Kidney (tissue), 14 donors: Measurements from ENCODE around the gene SSBP1. TPM values are rescaled to one million over a fixed set of nuclear protein-coding genes. Genes with fewer than 3 reads are reported as not detected.
"Not testable (repeated sequence)": the region's sequence is repeated elsewhere in the genome, so short reads cannot be mapped to it uniquely, and the experiment has no call there.

ENCODE experiments used
- DNase-seq, 5 donors: peaks; one replicate each; pipeline ENCODE4 v3.0.0-alpha.2; 2013 to 2020
- FAIRE-seq: peaks from 2 replicates; lab custom pipeline; 2012; peaks lifted over from hg19 to GRCh38; lab: Jason Lieb, UNC
- H3K27ac ChIP-seq, 2 donors: one replicate each; pipeline ENCODE4 v1.7.0; 2013; ENCODE audit warnings: low read depth in 2 of 2, low read length in 2 of 2, inconsistent platforms in 1 of 2
- H3K27me3 ChIP-seq: one replicate; pipeline ENCODE4 v1.7.1; 2013; ENCODE audit warnings: low read length, inconsistent platforms; ENCODE audit not compliant: control insufficient read depth, insufficient read depth
- H3K36me3 ChIP-seq, 3 donors: one replicate each; pipeline versions ENCODE4 v1.7.0 to v1.7.1; 2013; ENCODE audit warnings: low read length in 3 of 3, control low read depth in 1 of 3, inconsistent platforms in 1 of 3; ENCODE audit not compliant: insufficient read depth in 3 of 3, control insufficient read depth in 2 of 3
- H3K4me1 ChIP-seq, 3 donors: one replicate each; pipeline versions ENCODE4 v1.7.0 to v1.7.1; 2013; ENCODE audit warnings: low read length in 3 of 3, inconsistent platforms in 1 of 3, low read depth in 1 of 3; ENCODE audit not compliant: control insufficient read depth in 2 of 3, insufficient read depth in 2 of 3
- H3K4me3 ChIP-seq, 3 donors: one replicate each; pipeline versions ENCODE4 v1.7.0 to v1.8.1; 2013; ENCODE audit warnings: low read length in 3 of 3, control low read depth in 1 of 3, inconsistent platforms in 1 of 3
- H3K9ac ChIP-seq, 3 donors: one replicate each; pipeline versions ENCODE4 v1.7.0 to v1.7.1; 2013; ENCODE audit warnings: low read length in 3 of 3, control low read depth in 1 of 3, inconsistent platforms in 1 of 3
- H3K9me3 ChIP-seq, 3 donors: one replicate each; pipeline versions ENCODE4 v1.7.0 to v1.7.1; 2013; ENCODE audit warnings: low read length in 3 of 3, control low read depth in 1 of 3, inconsistent platforms in 1 of 3; ENCODE audit not compliant: control insufficient read depth in 2 of 3, insufficient read depth in 1 of 3
- CTCF ChIP-seq: IDR thresholded peaks from 3 replicates; pipeline ENCODE4 v1.5.1; 2012; ENCODE audit warnings: mild to moderate bottlenecking, moderate library complexity, borderline replicate concordance; ENCODE audit not compliant: insufficient read depth; ENCODE audit errors: extremely low read depth
- intact Hi-C: fragments of 100-400 bp; cut with DNase I; formaldehyde crosslinking; loops from one replicate; pipeline ENCODE4 v1.11.1; 2022
- polyA plus RNA-seq: library from polyadenylated mRNA; stranded (reverse); fragments of 350-450 nt; fragmentation: Illumina TruSeq; extraction: RNeasy Lipid Tissue Mini Kit (QIAGEN cat#74804); gene quantifications from one replicate; pipeline ENCODE4 v1.2.3, GENCODE V29; 2014; ENCODE audit warnings: low read depth, low replicate concordance; ENCODE audit not compliant: insufficient read depth
- total RNA-seq: library from RNA; stranded (reverse); fragmentation: NEBNext Ultra II Directional; extraction: Animal tissue kit (Norgen Biotek cat#: 25700); gene quantifications from one replicate; pipeline ENCODE4 v1.2.1, GENCODE V29; 2021
- donor health status: control.
- donor health status: control.
- donor health status: control.
- donor health status: control.
- donor health status: control.
- donor health status: DM: yes; HTN: yes; CAD: no.
- donor health status: Normal renal cell carcinoma (clear cell type).

Gene SSBP1
- total and polyA plus RNA-seq, 2 donors from 2014 or later, result 90.2 to 190 TPM

- H3K36me3 ChIP-seq, result peaks cover 19 to 50% (median 24%) of the 10 kb centered on the region in 3 donors
- intact Hi-C loops, result no loop called here
- no peak for FAIRE-seq
Observed at GRCh38 chr7:141752634-141753033, 14.5 kb downstream of the SSBP1 start.

GRCh38 chr7:141754939-141755338 lies 16.8 kb downstream of the SSBP1 start:
- intact Hi-C loops, result no loop called here
- Histone ChIP-seq H3K4me1 (no peaks in the 10 kb centered on the region), H3K9me3 (peaks cover 1 to 6% (median 3%) of the 10 kb centered on the region in 3 donors), H3K36me3 (peaks cover 19 to 46% (median 19%) of the 10 kb centered on the region in 3 donors), H3K4me3 (no peak overlapping the region), H3K27me3 (no peaks in the 10 kb centered on the region), H3K27ac (no peak overlapping the region), H3K9ac (no peak overlapping the region)
- FAIRE-seq (no peak), DNase-seq (peak in 1 of 5 donors; percentile 6)
- TF ChIP-seq CTCF, result peak; percentile 41

More at GRCh38 chr7:141752634-141753033, 14.5 kb downstream of the SSBP1 start:
- H3K9ac ChIP-seq, result no peak overlapping the region
- no peak for TF ChIP-seq CTCF
- DNase-seq, result no peak
- H3K4me1 ChIP-seq, result no peaks in the 10 kb centered on the region
- no peaks in the 10 kb centered on the region for H3K27me3 ChIP-seq
- peaks cover 3 to 6% (median 3%) of the 10 kb centered on the region in 3 donors for H3K9me3 ChIP-seq
- no peak overlapping the region for H3K4me3 ChIP-seq
- H3K27ac ChIP-seq, result no peak overlapping the region

GRCh38 chr7:141763797-141764196 lies 25.6 kb downstream of the SSBP1 start, which contains the start of gene TAS2R3:
TAS2R3 (plus strand) TSS chr7:141764097; CDS start chr7:141764159, 62 bp downstream.
- no peak for FAIRE-seq
- no peaks in the 10 kb centered on the region for H3K9me3 ChIP-seq
- no peak within 1 kb of the TSS for H3K27ac ChIP-seq
- H3K9ac ChIP-seq, result no peak within 1 kb of the TSS
- H3K27me3 ChIP-seq, result no peaks in the 10 kb centered on the region
- no peak within 1 kb of the TSS for H3K4me3 ChIP-seq
- no peaks in the 10 kb centered on the region for H3K4me1 ChIP-seq
- intact Hi-C loops, result no loop called here
- peaks cover 2 to 24% (median 13%) of the 10 kb centered on the region in 3 donors for H3K36me3 ChIP-seq
- no peak for TF ChIP-seq CTCF
- no peak for DNase-seq

GRCh38 chr7:141770083-141770583 lies 32.0 kb downstream of the SSBP1 start:
- H3K4me1 ChIP-seq, H3K27ac ChIP-seq, H3K9ac ChIP-seq, DNase-seq, H3K9me3 ChIP-seq, H3K27me3 ChIP-seq, intact Hi-C loops, H3K36me3 ChIP-seq, FAIRE-seq, H3K4me3 ChIP-seq: not testable (repeated sequence)
